Endodermal cell (in vitro differentiated cells): ENCODE measurements around the gene IL20RB. TPM values are rescaled to one million over a fixed set of nuclear protein-coding genes. Genes with fewer than 3 reads are reported as not detected.
A peak's percentile ranks its signal among the peaks of the same experiment; 100 is the strongest.

Experiments used
- DNase-seq: peaks from one replicate; pipeline ENCODE4 v3.0.0-alpha.2; 2017
- H3K27ac ChIP-seq: 2 replicates; pipeline ENCODE4 v1.5.1; 2013; ENCODE audit warnings: mild to moderate bottlenecking, low read depth, low read length, moderate library complexity
- H3K27me3 ChIP-seq: 2 replicates; pipeline ENCODE4 v1.6.1; 2013; ENCODE audit warnings: mild to moderate bottlenecking, low read length, moderate library complexity; ENCODE audit not compliant: insufficient read depth, control insufficient read depth, poor library complexity, severe bottlenecking
- H3K36me3 ChIP-seq: 2 replicates; pipeline ENCODE4 v1.7.0; 2013; ENCODE audit warnings: mild to moderate bottlenecking, low read length, moderate library complexity; ENCODE audit not compliant: control insufficient read depth, insufficient read depth
- H3K4me1 ChIP-seq: one replicate; pipeline ENCODE4 v1.7.0; 2013; ENCODE audit warnings: low read length; ENCODE audit not compliant: control insufficient read depth, insufficient read depth
- H3K4me3 ChIP-seq: 2 replicates; pipeline ENCODE4 v1.5.1; 2013; ENCODE audit warnings: mild to moderate bottlenecking, low read length, moderate library complexity
- H3K9ac ChIP-seq: 2 replicates; pipeline ENCODE4 v1.6.1; 2013; ENCODE audit warnings: mild to moderate bottlenecking, low read length, moderate library complexity; ENCODE audit not compliant: poor library complexity, severe bottlenecking; ENCODE audit errors: extremely low read depth
- H3K9me3 ChIP-seq: 2 replicates; pipeline ENCODE4 v1.6.1; 2013; ENCODE audit warnings: mild to moderate bottlenecking, low read length, moderate library complexity; ENCODE audit not compliant: control insufficient read depth
- H3K27ac Mint-ChIP-seq: 2 replicates; pipeline ENCODE4 v1.8.0; 2020; ENCODE audit warnings: mixed read lengths
- H3K27me3 Mint-ChIP-seq: 2 replicates; pipeline ENCODE4 v1.8.0; 2021; ENCODE audit warnings: mild to moderate bottlenecking, mixed read lengths; ENCODE audit not compliant: insufficient read depth
- H3K36me3 Mint-ChIP-seq: 2 replicates; pipeline ENCODE4 v1.8.0; 2020; ENCODE audit warnings: low read depth, mixed read lengths
- H3K4me1 Mint-ChIP-seq: 2 replicates; pipeline ENCODE4 v1.8.0; 2020; ENCODE audit warnings: mixed read lengths
- H3K4me3 Mint-ChIP-seq: 2 replicates; pipeline ENCODE4 v1.8.0; 2020; ENCODE audit warnings: mild to moderate bottlenecking, moderate library complexity, mixed read lengths
- H3K9me3 Mint-ChIP-seq: 2 replicates; pipeline ENCODE4 v1.8.0; 2020; ENCODE audit warnings: mild to moderate bottlenecking, mixed read lengths
- CTCF ChIP-seq: fragments of 200-600 bp; sonication (generic); conservative IDR thresholded peaks from 2 replicates; pipeline ENCODE4 v1.5.0; 2021; ENCODE audit warnings: antibody characterized with exemption, mild to moderate bottlenecking
- WGBS, 2 experiments: methylation state at CpG; one replicate each; pipeline versions ENCODE4 v1.1.5 to v1.1.7; 2013; ENCODE audit warnings: missing lambda C conversion rate in 2 of 2, mixed read lengths in 1 of 2; ENCODE audit not compliant: insufficient coverage in 1 of 2, insufficient read length in 1 of 2; 5-methylcytosine and 5-hydroxymethylcytosine counted together
- total RNA-seq, 2 donors: library from RNA; stranded (reverse); fragmentation: NEBNext Ultra II Directional in 1 of 2; extraction: Animal tissue kit (Norgen Biotek cat#: 25700) in 1 of 2; gene quantifications; 2 replicates in 1 of 2; 3 replicates in 1 of 2; pipeline ENCODE4 v1.2.1, GENCODE V29; 2021

The IL20RB gene
- total RNA-seq, 2 donors from 2014 or later = 1.7 to 2.1 TPM

DNA sequence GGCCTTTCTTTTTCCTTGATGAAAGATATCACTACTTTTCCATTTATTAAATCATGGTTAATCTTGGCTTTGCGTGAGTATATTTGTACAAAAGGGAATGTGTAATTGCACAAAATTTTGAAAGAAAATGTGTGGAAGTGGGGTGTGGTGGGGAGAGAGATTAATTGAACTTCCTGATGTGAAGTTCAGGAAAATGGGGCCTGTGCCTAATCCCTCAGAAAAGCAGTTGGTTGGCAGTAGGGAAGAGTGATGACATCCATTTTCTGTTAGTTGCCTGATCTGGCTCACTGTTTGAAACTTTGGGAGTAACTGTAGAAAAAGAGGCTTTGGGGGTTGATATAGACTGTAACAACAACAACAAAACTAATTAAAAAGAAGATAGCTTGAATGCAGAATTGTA is 10.8 kb upstream of the IL20RB start:
- H3K9me3 Mint-ChIP-seq = no peaks in the 10 kb centered on the region
- H3K27me3 ChIP-seq = no peaks in the 10 kb centered on the region
- no peak for TF ChIP-seq CTCF

DNA sequence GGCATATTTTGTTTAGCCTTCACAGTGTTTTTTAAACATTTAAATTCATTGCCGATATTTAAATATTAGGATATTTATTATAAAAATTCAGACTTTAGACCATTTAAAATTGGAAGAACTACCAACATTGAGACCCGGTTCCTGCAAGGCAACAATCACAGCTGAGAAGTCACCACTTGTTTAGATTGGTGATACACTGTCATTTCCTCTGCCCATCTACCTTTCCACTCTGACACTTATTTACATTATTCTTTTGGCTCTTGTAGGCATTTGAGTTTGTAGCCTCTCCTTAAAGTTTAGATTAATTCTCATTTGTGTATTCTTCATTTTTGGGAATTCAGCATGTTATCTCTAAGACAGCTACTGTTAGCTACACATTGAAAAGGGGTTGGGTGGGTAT is 10.3 kb upstream of the IL20RB start:
- no peaks in the 10 kb centered on the region for H3K27me3 ChIP-seq
- H3K27me3 Mint-ChIP-seq = no peaks in the 10 kb centered on the region
- H3K9me3 ChIP-seq = peaks cover 8% of the 10 kb centered on the region
- WGBS, 2 experiments = 0% methylated on average over 1 of the region's 2 CpGs
- no peaks in the 10 kb centered on the region for H3K9me3 Mint-ChIP-seq
- DNase-seq = no peak
- H3K4me1 ChIP-seq = peaks cover 4% of the 10 kb centered on the region
- H3K27ac ChIP-seq = no peak overlapping the region
- TF ChIP-seq CTCF = no peak
- H3K27ac Mint-ChIP-seq = peak overlapping the region; percentile 62
- no peak overlapping the region for H3K4me3 Mint-ChIP-seq
- peaks cover 15% of the 10 kb centered on the region for H3K36me3 ChIP-seq
- no peak overlapping the region for H3K4me3 ChIP-seq
- H3K4me1 Mint-ChIP-seq = peaks cover 36% of the 10 kb centered on the region
- peaks cover 11% of the 10 kb centered on the region for H3K36me3 Mint-ChIP-seq
- no peak overlapping the region for H3K9ac ChIP-seq

More for the DNA sequence above, 10.8 kb upstream of the IL20RB start:
- H3K4me1 Mint-ChIP-seq = peaks cover 38% of the 10 kb centered on the region
- DNase-seq = no peak
- Histone ChIP-seq H3K4me3 (no peak overlapping the region), H3K27ac (no peak overlapping the region), H3K9me3 (peaks cover 8% of the 10 kb centered on the region), H3K36me3 (peaks cover 15% of the 10 kb centered on the region), H3K9ac (no peak overlapping the region), H3K4me1 (peaks cover 4% of the 10 kb centered on the region)
- WGBS, 2 experiments = 100% methylated on average over 1 of the region's 1 CpG
- H3K27me3 Mint-ChIP-seq = no peaks in the 10 kb centered on the region
- H3K4me3 Mint-ChIP-seq = no peak overlapping the region
- H3K27ac Mint-ChIP-seq = no peak overlapping the region
- peaks cover 11% of the 10 kb centered on the region for H3K36me3 Mint-ChIP-seq

- Histone ChIP-seq H3K4me3 (no peak overlapping the region), H3K27me3 (no peaks in the 10 kb centered on the region), H3K4me1 (peaks cover 4% of the 10 kb centered on the region), H3K36me3 (peaks cover 15% of the 10 kb centered on the region), H3K9ac (no peak overlapping the region), H3K27ac (no peak overlapping the region), H3K9me3 (peaks cover 8% of the 10 kb centered on the region)
- no peak for TF ChIP-seq CTCF
- Mint-ChIP-seq H3K36me3 (peaks cover 11% of the 10 kb centered on the region), H3K27ac (no peak overlapping the region), H3K4me3 (no peak overlapping the region), H3K27me3 (no peaks in the 10 kb centered on the region), H3K4me1 (peaks cover 24% of the 10 kb centered on the region), H3K9me3 (no peaks in the 10 kb centered on the region)
- DNase-seq = no peak
These were observed 8.6 kb upstream of the IL20RB start for GRCh38 chr3:136949146-136949545.
